ENCODE data around the gene UMAD1.

The UMAD1 gene

GRCh38 chr7:7694542-7694941 lies 54.0 kb downstream of the UMAD1 start:
- H3K18ac ChIP-seq (ENCODE audit: low read depth in 1 of 2, low read length in 2 of 2) = no peak overlapping the region
- DNase-seq = no peak
- no peak overlapping the region for H3K14ac ChIP-seq (ENCODE audit: low read length in 2 of 2)
- no CpG with 5 or more reads among the region's 3 CpGs for WGBS
- no peak overlapping the region for H2BK15ac ChIP-seq (ENCODE audit: low read depth, poor library complexity, severe bottlenecking)
- no peak overlapping the region for H2AK5ac ChIP-seq (ENCODE audit: low read length, severe bottlenecking)
- no peaks in the 10 kb centered on the region for H3K27me3 ChIP-seq (ENCODE audit: control insufficient read depth in 1 of 2, insufficient read depth in 1 of 2, low read length in 2 of 2)
- peak overlapping the region; percentile 68 for H2BK120ac ChIP-seq (ENCODE audit: low read depth, low read length)
- H4K8ac ChIP-seq (ENCODE audit: low read length) = no peak overlapping the region
- H3K27ac ChIP-seq (ENCODE audit: low read length, poor library complexity, severe bottlenecking) = peak overlapping the region; percentile 79
- H2BK12ac ChIP-seq (ENCODE audit: low read length in 2 of 2) = no peak overlapping the region
- no peak overlapping the region for H4K91ac ChIP-seq (ENCODE audit: low read length)
- no peak overlapping the region for H3K23ac ChIP-seq (ENCODE audit: low read length in 2 of 2)
- no peak overlapping the region for H2BK5ac ChIP-seq (ENCODE audit: low read depth, low read length, poor library complexity, severe bottlenecking)
- H3K4ac ChIP-seq (ENCODE audit: low read depth in 1 of 2, low read length in 2 of 2) = no peak overlapping the region
- H3K36me3 ChIP-seq (ENCODE audit: control insufficient read depth in 1 of 2, insufficient read depth in 2 of 2, low read depth in 1 of 2, low read length in 2 of 2) = no peaks in the 10 kb centered on the region
- H3K79me1 ChIP-seq (replicated peaks; ENCODE audit: low read length, poor library complexity, severe bottlenecking) = peaks cover 5% of the 10 kb centered on the region
- H3K9me3 ChIP-seq (ENCODE audit: control insufficient read depth, low read length) = no peaks in the 10 kb centered on the region
- H3K4me2 ChIP-seq (ENCODE audit: low read length, poor library complexity, severe bottlenecking) = no peak overlapping the region
- no peak overlapping the region for H2AFZ ChIP-seq (ENCODE audit: low read depth, low read length)
- peaks cover 3% of the 10 kb centered on the region for H3K4me1 ChIP-seq (ENCODE audit: control insufficient read depth, insufficient read depth, low read depth, low read length)
- no peak overlapping the region for H3K4me3 ChIP-seq (ENCODE audit: insufficient read depth in 1 of 2, low read depth in 1 of 2, low read length in 2 of 2)
- no peak overlapping the region for H3K9ac ChIP-seq (ENCODE audit: low read length)

DNA sequence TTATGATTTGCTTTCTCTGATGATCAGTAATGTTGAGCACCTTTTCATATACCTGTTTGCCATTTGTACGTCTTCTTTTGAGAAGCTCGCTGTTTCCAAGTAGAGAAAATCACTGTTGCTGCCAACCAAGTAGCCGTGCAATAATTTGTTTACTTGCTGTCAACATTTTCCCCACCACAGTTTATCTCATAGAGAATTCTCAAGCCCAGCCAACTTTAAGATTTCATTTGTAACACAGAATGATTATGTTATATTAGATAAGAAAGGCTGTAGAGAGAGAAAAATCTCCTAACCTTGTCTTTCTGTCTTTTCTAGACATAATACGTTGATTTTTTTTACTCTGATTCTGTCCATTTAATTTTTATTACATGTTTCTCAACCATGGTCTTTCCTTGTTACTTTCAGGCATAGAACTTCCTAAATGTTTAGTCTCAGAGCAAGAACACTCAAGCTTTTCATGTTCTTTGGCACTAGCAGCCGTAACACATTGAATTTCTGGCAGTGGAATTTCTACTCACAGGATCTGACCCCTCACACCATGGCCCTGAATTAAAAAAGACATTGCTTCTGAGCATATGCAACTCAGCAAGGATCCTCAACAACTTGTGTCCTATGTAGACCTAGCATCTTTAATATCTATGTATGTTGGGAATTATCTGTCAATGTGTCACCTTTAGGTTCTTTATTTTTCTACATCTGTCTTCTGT lies 54.7 kb downstream of the UMAD1 start:
- H3K4me2 ChIP-seq (ENCODE audit: low read length, poor library complexity, severe bottlenecking) = no peak overlapping the region
- H3K36me3 ChIP-seq (ENCODE audit: control insufficient read depth in 1 of 2, insufficient read depth in 2 of 2, low read depth in 1 of 2, low read length in 2 of 2) = no peaks in the 10 kb centered on the region
- no peak overlapping the region for H4K91ac ChIP-seq (ENCODE audit: low read length)
- H3K27me3 ChIP-seq (ENCODE audit: control insufficient read depth in 1 of 2, insufficient read depth in 1 of 2, low read length in 2 of 2) = no peaks in the 10 kb centered on the region
- no peak overlapping the region for H4K8ac ChIP-seq (ENCODE audit: low read length)
- peaks cover 3% of the 10 kb centered on the region for H3K4me1 ChIP-seq (ENCODE audit: control insufficient read depth, insufficient read depth, low read depth, low read length)
- no peak overlapping the region for H3K14ac ChIP-seq (ENCODE audit: low read length in 2 of 2)
- H2BK12ac ChIP-seq (ENCODE audit: low read length in 2 of 2) = no peak overlapping the region
- H2AFZ ChIP-seq (ENCODE audit: low read depth, low read length) = no peak overlapping the region
- no peak overlapping the region for H3K23ac ChIP-seq (ENCODE audit: low read length in 2 of 2)
- no peak overlapping the region for H2BK120ac ChIP-seq (ENCODE audit: low read depth, low read length)
- H3K9ac ChIP-seq (ENCODE audit: low read length) = no peak overlapping the region
- H3K9me3 ChIP-seq (ENCODE audit: control insufficient read depth, low read length) = no peaks in the 10 kb centered on the region
- H3K27ac ChIP-seq (ENCODE audit: low read length, poor library complexity, severe bottlenecking) = peak overlapping the region; percentile 18
- peaks cover 5% of the 10 kb centered on the region for H3K79me1 ChIP-seq (replicated peaks; ENCODE audit: low read length, poor library complexity, severe bottlenecking)
- 43% methylated on average over 5 of the region's 5 CpGs for WGBS
- no peak overlapping the region for H2BK5ac ChIP-seq (ENCODE audit: low read depth, low read length, poor library complexity, severe bottlenecking)
- no peak overlapping the region for H3K4me3 ChIP-seq (ENCODE audit: insufficient read depth in 1 of 2, low read depth in 1 of 2, low read length in 2 of 2)
- no peak overlapping the region for H2BK15ac ChIP-seq (ENCODE audit: low read depth, poor library complexity, severe bottlenecking)
- DNase-seq = peak; percentile 41
- H2AK5ac ChIP-seq (ENCODE audit: low read length, severe bottlenecking) = peak overlapping the region; percentile 91
- no peak overlapping the region for H3K18ac ChIP-seq (ENCODE audit: low read depth in 1 of 2, low read length in 2 of 2)
- no peak overlapping the region for H3K4ac ChIP-seq (ENCODE audit: low read depth in 1 of 2, low read length in 2 of 2)

DNA sequence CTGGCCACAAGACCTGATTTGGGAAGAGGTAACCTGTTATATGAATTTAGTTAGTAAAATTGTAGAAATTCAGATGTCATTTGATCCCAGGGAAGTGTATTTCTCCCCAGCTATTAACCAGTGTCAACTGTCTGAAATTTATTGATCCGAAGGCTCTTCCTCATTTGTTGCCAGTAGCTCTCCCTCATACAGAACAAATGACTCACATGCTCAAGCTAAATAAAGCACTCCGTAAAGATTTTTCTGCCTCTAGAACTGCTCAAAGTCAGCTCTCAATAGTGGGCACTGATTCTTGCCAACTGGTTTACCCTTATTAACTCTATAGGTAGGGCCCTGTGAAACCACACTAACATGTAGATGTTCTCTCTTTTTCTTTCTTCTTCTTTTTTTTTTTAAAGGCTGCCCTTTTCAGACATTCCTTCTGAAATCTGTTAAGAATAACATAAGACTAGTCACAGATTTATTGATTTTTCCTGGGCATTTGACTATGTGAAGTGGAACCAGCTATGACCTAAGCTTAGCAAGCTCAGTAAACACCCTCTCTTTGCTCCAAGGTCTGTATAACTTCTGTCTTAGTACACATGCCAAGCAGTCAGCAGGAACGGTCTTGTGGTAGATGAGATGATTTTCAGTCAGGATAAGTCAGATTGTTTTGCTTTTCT lies 56.0 kb downstream of the UMAD1 start:
- peak; percentile 82 for DNase-seq
- H3K36me3 ChIP-seq (ENCODE audit: control insufficient read depth in 1 of 2, insufficient read depth in 2 of 2, low read depth in 1 of 2, low read length in 2 of 2) = no peaks in the 10 kb centered on the region
- H2BK15ac ChIP-seq (ENCODE audit: low read depth, poor library complexity, severe bottlenecking) = no peak overlapping the region
- peak overlapping the region; percentile 92 for H3K27ac ChIP-seq (ENCODE audit: low read length, poor library complexity, severe bottlenecking)
- no peaks in the 10 kb centered on the region for H3K9me3 ChIP-seq (ENCODE audit: control insufficient read depth, low read length)
- no peak overlapping the region for H2AFZ ChIP-seq (ENCODE audit: low read depth, low read length)
- no peak overlapping the region for H3K18ac ChIP-seq (ENCODE audit: low read depth in 1 of 2, low read length in 2 of 2)
- WGBS = 3% methylated on average over 2 of the region's 3 CpGs
- no peak overlapping the region for H3K4ac ChIP-seq (ENCODE audit: low read depth in 1 of 2, low read length in 2 of 2)
- H3K4me3 ChIP-seq (ENCODE audit: insufficient read depth in 1 of 2, low read depth in 1 of 2, low read length in 2 of 2) = peak overlapping the region in 1 of 2 experiments; percentile 12
- H3K9ac ChIP-seq (ENCODE audit: low read length) = peak overlapping the region; percentile 71
- H3K23ac ChIP-seq (ENCODE audit: low read length in 2 of 2) = no peak overlapping the region
- peaks cover 3% of the 10 kb centered on the region for H3K4me1 ChIP-seq (ENCODE audit: control insufficient read depth, insufficient read depth, low read depth, low read length)
- H3K14ac ChIP-seq (ENCODE audit: low read length in 2 of 2) = no peak overlapping the region
- H4K8ac ChIP-seq (ENCODE audit: low read length) = no peak overlapping the region
- H3K4me2 ChIP-seq (ENCODE audit: low read length, poor library complexity, severe bottlenecking) = no peak overlapping the region
- H3K79me1 ChIP-seq (replicated peaks; ENCODE audit: low read length, poor library complexity, severe bottlenecking) = peaks cover 5% of the 10 kb centered on the region
- H4K91ac ChIP-seq (ENCODE audit: low read length) = no peak overlapping the region
- no peak overlapping the region for H2AK5ac ChIP-seq (ENCODE audit: low read length, severe bottlenecking)
- no peak overlapping the region for H2BK12ac ChIP-seq (ENCODE audit: low read length in 2 of 2)
- no peak overlapping the region for H2BK120ac ChIP-seq (ENCODE audit: low read depth, low read length)
- H2BK5ac ChIP-seq (ENCODE audit: low read depth, low read length, poor library complexity, severe bottlenecking) = no peak overlapping the region
- no peaks in the 10 kb centered on the region for H3K27me3 ChIP-seq (ENCODE audit: control insufficient read depth in 1 of 2, insufficient read depth in 1 of 2, low read length in 2 of 2)

DNA sequence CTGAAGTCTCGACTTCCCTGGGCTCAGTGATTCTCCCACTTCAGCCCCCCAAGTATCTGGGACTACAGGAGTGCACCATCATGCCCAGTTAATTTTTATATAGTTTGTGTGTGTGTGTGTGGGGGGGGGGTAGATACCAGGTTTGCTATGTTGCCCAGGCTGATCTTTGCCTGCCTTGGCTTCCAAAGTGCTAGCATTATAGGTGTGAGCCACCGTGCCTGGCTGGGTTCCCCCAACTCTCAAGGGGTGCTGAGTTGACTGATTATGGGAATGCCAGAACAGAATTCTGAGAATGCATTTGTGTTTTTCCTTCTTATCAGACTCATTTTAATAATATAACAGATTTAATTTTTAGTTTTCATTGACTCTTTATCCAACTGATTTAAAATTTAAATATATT lies 58.4 kb downstream of the UMAD1 start:
- no peak overlapping the region for H2AFZ ChIP-seq (ENCODE audit: low read depth, low read length)
- WGBS = no CpG with 5 or more reads among the region's 2 CpGs

More for the DNA sequence above, 58.4 kb downstream of the UMAD1 start:
- peaks cover 8% of the 10 kb centered on the region for H3K79me1 ChIP-seq (replicated peaks; ENCODE audit: low read length, poor library complexity, severe bottlenecking)
- no peak overlapping the region for H3K27ac ChIP-seq (ENCODE audit: low read length, poor library complexity, severe bottlenecking)
- H2BK120ac ChIP-seq (ENCODE audit: low read depth, low read length) = no peak overlapping the region
- peak overlapping the region in 1 of 2 experiments; percentile 65 for H2BK12ac ChIP-seq (ENCODE audit: low read length in 2 of 2)
- H3K27me3 ChIP-seq (ENCODE audit: control insufficient read depth in 1 of 2, insufficient read depth in 1 of 2, low read length in 2 of 2) = no peaks in the 10 kb centered on the region
- no peak overlapping the region for H4K8ac ChIP-seq (ENCODE audit: low read length)
- H3K23ac ChIP-seq (ENCODE audit: low read length in 2 of 2) = no peak overlapping the region
- peak overlapping the region in 1 of 2 experiments; percentile 77 for H3K18ac ChIP-seq (ENCODE audit: low read depth in 1 of 2, low read length in 2 of 2)
- H3K14ac ChIP-seq (ENCODE audit: low read length in 2 of 2) = peak overlapping the region in 1 of 2 experiments; percentile 89
- no peak overlapping the region for H4K91ac ChIP-seq (ENCODE audit: low read length)
- no peaks in the 10 kb centered on the region for H3K9me3 ChIP-seq (ENCODE audit: control insufficient read depth, low read length)
- peaks cover 3% of the 10 kb centered on the region for H3K4me1 ChIP-seq (ENCODE audit: control insufficient read depth, insufficient read depth, low read depth, low read length)
- DNase-seq = no peak
- H2BK5ac ChIP-seq (ENCODE audit: low read depth, low read length, poor library complexity, severe bottlenecking) = peak overlapping the region; percentile 39
- H3K9ac ChIP-seq (ENCODE audit: low read length) = no peak overlapping the region
- H2BK15ac ChIP-seq (ENCODE audit: low read depth, poor library complexity, severe bottlenecking) = peak overlapping the region; percentile 65
- no peak overlapping the region for H3K4me3 ChIP-seq (ENCODE audit: insufficient read depth in 1 of 2, low read depth in 1 of 2, low read length in 2 of 2)
- no peak overlapping the region for H3K4me2 ChIP-seq (ENCODE audit: low read length, poor library complexity, severe bottlenecking)
- no peak overlapping the region for H2AK5ac ChIP-seq (ENCODE audit: low read length, severe bottlenecking)
- H3K36me3 ChIP-seq (ENCODE audit: control insufficient read depth in 1 of 2, insufficient read depth in 2 of 2, low read depth in 1 of 2, low read length in 2 of 2) = no peaks in the 10 kb centered on the region
- H3K4ac ChIP-seq (ENCODE audit: low read depth in 1 of 2, low read length in 2 of 2) = peak overlapping the region in 1 of 2 experiments; percentile 41

All from mesenchymal stem cell (in vitro differentiated cells and primary cell).